GM23248 (cell line): ENCODE results near the gene ZNF165. TPM values are rescaled to one million over a fixed set of nuclear protein-coding genes. Genes with fewer than 3 reads are reported as not detected.
A peak's percentile ranks its signal among the peaks of the same experiment; 100 is the strongest.

ENCODE experiments used
- DNase-seq: peaks from one replicate; pipeline ENCODE4 v3.0.0-alpha.2; 2015
- H2AFZ ChIP-seq: fragments of 200-600 bp; sonication (generic); 2 replicates; pipeline ENCODE4 v1.6.1; 2016; ENCODE audit warnings: antibody characterized with exemption
- H3F3A ChIP-seq: fragments of 200-600 bp; sonication (generic); 2 replicates; pipeline ENCODE4 v1.6.1; 2016; ENCODE audit warnings: mild to moderate bottlenecking, antibody characterized with exemption, mixed run types; ENCODE audit not compliant: insufficient read depth
- H3K27ac ChIP-seq: fragments of 200-600 bp; sonication (generic); 2 replicates; pipeline ENCODE4 v1.5.1; 2016; ENCODE audit warnings: mild to moderate bottlenecking
- H3K27me3 ChIP-seq: fragments of 200-600 bp; sonication (generic); replicated peaks from 2 replicates; pipeline ENCODE4 v1.6.1; 2016; ENCODE audit warnings: mild to moderate bottlenecking; ENCODE audit not compliant: insufficient read depth
- H3K36me3 ChIP-seq: fragments of 200-600 bp; sonication (generic); 2 replicates; pipeline ENCODE4 v1.6.1; 2016; ENCODE audit warnings: low read depth, mild to moderate bottlenecking
- H3K4me1 ChIP-seq: fragments of 200-600 bp; sonication (generic); 2 replicates; pipeline ENCODE4 v1.6.1; 2016; ENCODE audit warnings: mild to moderate bottlenecking; ENCODE audit not compliant: insufficient read depth
- H3K4me2 ChIP-seq: fragments of 200-600 bp; sonication (generic); one replicate; pipeline ENCODE4 v1.6.1; 2016; ENCODE audit warnings: mild to moderate bottlenecking; ENCODE audit not compliant: unreplicated experiment
- H3K4me3 ChIP-seq: fragments of 200-600 bp; sonication (generic); 2 replicates; pipeline ENCODE4 v1.5.1; 2016; ENCODE audit warnings: mild to moderate bottlenecking
- H3K79me2 ChIP-seq: fragments of 200-600 bp; sonication (generic); 2 replicates; pipeline ENCODE4 v1.6.1; 2016; ENCODE audit warnings: mild to moderate bottlenecking; ENCODE audit not compliant: insufficient read depth
- H3K9ac ChIP-seq: fragments of 200-600 bp; sonication (generic); 2 replicates; pipeline ENCODE4 v1.6.1; 2016; ENCODE audit warnings: mild to moderate bottlenecking
- H3K9me2 ChIP-seq: fragments of 200-600 bp; sonication (generic); 2 replicates; pipeline ENCODE4 v1.6.1; 2016; ENCODE audit warnings: mixed run types, mild to moderate bottlenecking, moderate library complexity; ENCODE audit not compliant: insufficient read depth
- H3K9me3 ChIP-seq: fragments of 200-600 bp; sonication (generic); one replicate; pipeline ENCODE4 v1.6.1; 2017; ENCODE audit warnings: low read depth
- H4K20me1 ChIP-seq: fragments of 200-600 bp; sonication (generic); 2 replicates; pipeline ENCODE4 v1.6.0; 2016; ENCODE audit not compliant: insufficient read depth
- EZH2 ChIP-seq: fragments of 200-600 bp; sonication (generic); IDR thresholded peaks from 2 replicates; pipeline ENCODE4 v1.6.1; 2018; ENCODE audit warnings: antibody characterized with exemption, mild to moderate bottlenecking; ENCODE audit not compliant: insufficient read depth, poor library complexity, severe bottlenecking
- EZH2phosphoT487 ChIP-seq: fragments of 200-600 bp; sonication (generic); IDR thresholded peaks from 2 replicates; pipeline ENCODE4 v1.6.1; 2018; ENCODE audit warnings: antibody characterized with exemption, moderate library complexity, mild to moderate bottlenecking, low read depth; ENCODE audit not compliant: insufficient read depth
- WGBS, 2 experiments: methylation state at CpG; one replicate each; pipeline ENCODE4 v1.1.6; 2015 to 2017; ENCODE audit warnings: low lambda C conversion rate in 2 of 2, low coverage in 1 of 2; ENCODE audit errors: missing lambda C conversion rate in 2 of 2; 5-methylcytosine and 5-hydroxymethylcytosine counted together
- in situ Hi-C: fragments of 300-500 bp; cut with MboI; formaldehyde crosslinking; loops from 2 replicates; pipeline ENCODE4 v1.15.0; 2020
- polyA plus RNA-seq: library from polyadenylated mRNA; unstranded; fragments of >200 nt; fragmentation: Nextera tagmentation; extraction: Ambion mirVana; gene quantifications from 2 replicates; pipeline ENCODE4 v1.2.1, GENCODE V29; 2016
- total RNA-seq: library from RNA; depleted of rRNA; stranded (reverse); fragments of >200 nt; shearing (Covaris generic); gene quantifications from 2 replicates; pipeline ENCODE4 v1.2.3, GENCODE V29; 2014

ZNF165 gene
- total and polyA plus RNA-seq, 2 experiments from 2014 or later = 0.41 to 0.86 TPM

DNA sequence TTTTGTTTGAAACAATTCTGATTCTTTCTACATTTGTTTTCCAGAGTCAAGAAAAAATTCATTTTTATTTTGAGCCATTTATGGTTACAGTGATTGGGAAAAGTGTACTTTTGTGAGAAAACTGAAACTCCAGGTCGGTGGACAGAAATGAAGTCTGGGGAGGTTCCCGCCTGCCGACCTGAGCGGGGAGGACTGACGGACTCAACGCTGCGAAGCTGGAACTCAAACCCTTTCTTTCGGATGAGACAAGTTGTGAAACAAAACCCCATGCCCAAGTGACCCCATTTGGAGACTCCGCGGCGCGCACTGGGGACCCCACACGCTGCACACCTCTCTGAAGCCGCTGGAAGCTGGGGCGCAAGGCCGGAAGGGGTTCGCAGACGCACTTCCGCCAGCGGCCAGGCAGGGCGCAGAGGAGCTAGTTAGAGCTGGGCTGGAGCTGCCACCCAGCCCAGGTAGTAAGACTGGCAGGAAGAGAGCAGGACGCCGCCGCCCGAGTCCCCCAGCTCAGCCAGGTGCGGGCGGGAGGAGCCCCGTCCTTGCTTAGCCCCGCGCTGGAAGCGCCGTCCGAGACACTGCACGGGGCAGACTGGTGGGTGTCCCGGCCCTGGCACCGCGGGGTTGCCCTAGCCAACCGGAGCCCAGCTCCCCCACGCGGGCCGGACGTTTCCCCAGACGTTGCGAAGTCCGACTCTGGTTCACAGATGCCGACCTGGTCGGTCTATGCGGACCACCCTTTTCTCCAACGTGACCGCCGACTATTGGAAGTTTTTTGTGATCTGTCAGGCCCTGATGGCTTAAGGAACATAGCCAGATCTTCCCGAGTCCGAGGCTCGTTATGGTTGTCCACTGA is 24.2 kb downstream of the ZNF165 start:
- peak; percentile 90 for DNase-seq
- TF ChIP-seq EZH2 (no peak), EZH2phosphoT487 (no peak)
- H3F3A ChIP-seq = peaks cover 18% of the 10 kb centered on the region
- H3K4me1 ChIP-seq = no peaks in the 10 kb centered on the region
- no peaks in the 10 kb centered on the region for H4K20me1 ChIP-seq
- no peaks in the 10 kb centered on the region for H3K9me2 ChIP-seq
- H3K79me2 ChIP-seq = no peaks in the 10 kb centered on the region
- peak overlapping the region; percentile 79 for H3K4me2 ChIP-seq
- peak overlapping the region; percentile 74 for H3K9ac ChIP-seq
- H3K27me3 ChIP-seq = no peaks in the 10 kb centered on the region
- H3K9me3 ChIP-seq = no peaks in the 10 kb centered on the region
- no peaks in the 10 kb centered on the region for H3K36me3 ChIP-seq
- peak overlapping the region; percentile 99 for H2AFZ ChIP-seq
- H3K27ac ChIP-seq = peak overlapping the region; percentile 41
- in situ Hi-C loops = no loop called here
- 1 to 2% methylated on average over 50 to 54 of the region's 54 CpGs for WGBS, 2 experiments
- peak overlapping the region; percentile 79 for H3K4me3 ChIP-seq

DNA sequence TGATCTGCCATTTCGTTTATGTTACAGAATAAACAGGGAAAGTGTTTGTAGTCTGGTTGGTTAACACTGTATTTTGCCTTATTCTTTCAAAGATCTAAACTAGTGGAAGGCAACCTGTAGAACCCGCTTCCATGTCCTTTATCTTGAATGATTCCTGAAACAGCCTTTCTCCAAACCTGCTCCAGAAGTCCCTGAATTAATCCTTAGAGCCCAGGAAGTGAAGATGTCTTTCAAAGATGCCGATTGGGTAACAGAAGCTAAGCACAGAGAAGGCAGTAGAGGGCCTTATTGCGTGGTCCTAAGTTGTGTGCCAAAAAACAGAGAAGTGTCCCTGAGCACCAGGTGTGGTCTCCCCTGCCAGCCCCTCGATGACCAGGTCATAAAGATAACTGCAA is 24.9 kb downstream of the ZNF165 start:
- no peaks in the 10 kb centered on the region for H3K36me3 ChIP-seq
- peak overlapping the region; percentile 41 for H3K27ac ChIP-seq
- no peaks in the 10 kb centered on the region for H3K79me2 ChIP-seq
- H3K9me2 ChIP-seq = no peaks in the 10 kb centered on the region
- no peaks in the 10 kb centered on the region for H3K27me3 ChIP-seq
- H3K9me3 ChIP-seq = no peaks in the 10 kb centered on the region
- TF ChIP-seq EZH2 (no peak), EZH2phosphoT487 (no peak)
- in situ Hi-C loops = no loop called here
- H4K20me1 ChIP-seq = no peaks in the 10 kb centered on the region
- peak overlapping the region; percentile 79 for H3K4me3 ChIP-seq
- peak overlapping the region; percentile 79 for H3K4me2 ChIP-seq
- H3K9ac ChIP-seq = peak overlapping the region; percentile 74
- peak; percentile 53 for DNase-seq
- no peaks in the 10 kb centered on the region for H3K4me1 ChIP-seq
- 22 to 24% methylated on average over 5 of the region's 5 CpGs for WGBS, 2 experiments
- peak overlapping the region; percentile 99 for H2AFZ ChIP-seq
- peaks cover 18% of the 10 kb centered on the region for H3F3A ChIP-seq

DNA sequence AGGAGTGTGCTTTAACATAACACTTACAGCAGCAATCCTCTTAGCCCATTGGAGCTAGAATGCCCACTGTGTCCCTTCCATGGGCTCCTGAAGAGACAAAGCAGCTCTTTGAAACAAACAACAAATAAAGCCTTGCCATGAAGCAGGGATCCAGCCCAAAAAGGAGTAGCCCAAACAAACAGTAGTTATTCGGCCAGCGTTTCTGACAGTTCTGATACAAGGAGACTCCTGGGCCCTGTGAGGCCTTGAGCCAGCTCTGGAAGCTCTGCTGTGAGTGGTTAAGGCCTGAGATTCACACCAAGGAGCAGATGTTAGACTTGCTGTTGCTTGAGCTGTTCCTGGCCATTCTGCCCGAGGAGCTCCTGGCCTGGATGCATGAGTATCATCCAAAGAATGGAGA is 27.1 kb downstream of the ZNF165 start:
- no peaks in the 10 kb centered on the region for H3K79me2 ChIP-seq
- no peaks in the 10 kb centered on the region for H4K20me1 ChIP-seq
- H3K27ac ChIP-seq = no peak overlapping the region
- TF ChIP-seq EZH2 = no peak
- no peak for TF ChIP-seq EZH2phosphoT487
- H3F3A ChIP-seq = peaks cover 18% of the 10 kb centered on the region
- no peaks in the 10 kb centered on the region for H3K4me1 ChIP-seq
- H3K4me3 ChIP-seq = no peak overlapping the region
- no peak for DNase-seq
- H3K27me3 ChIP-seq = no peaks in the 10 kb centered on the region
- no peak overlapping the region for H3K9ac ChIP-seq
- 38 to 44% methylated on average over 3 of the region's 3 CpGs for WGBS, 2 experiments
- H3K9me2 ChIP-seq = no peaks in the 10 kb centered on the region
- H3K36me3 ChIP-seq = no peaks in the 10 kb centered on the region
- no peaks in the 10 kb centered on the region for H3K9me3 ChIP-seq
- in situ Hi-C loops = no loop called here
- no peak overlapping the region for H2AFZ ChIP-seq
- no peak overlapping the region for H3K4me2 ChIP-seq

DNA sequence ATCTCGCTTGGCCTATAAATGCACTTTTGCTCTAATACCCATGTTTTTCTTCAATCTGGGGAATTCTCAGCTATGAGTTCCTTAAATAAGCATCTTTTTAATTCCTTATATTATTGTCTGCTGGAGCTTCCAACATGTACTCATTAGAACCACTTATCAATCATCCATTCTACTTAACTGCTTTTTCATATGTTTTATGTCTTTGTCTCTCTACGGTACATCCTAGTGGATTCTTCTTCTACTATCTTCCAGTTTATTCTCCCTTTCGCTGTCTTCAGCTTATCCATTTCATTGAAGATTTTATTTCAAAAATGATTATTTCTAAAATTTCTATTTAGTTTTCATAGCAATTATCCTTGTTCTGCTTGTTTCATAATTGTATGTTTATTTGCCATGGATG is 31.6 kb downstream of the ZNF165 start:
- no peak overlapping the region for H2AFZ ChIP-seq
- no peaks in the 10 kb centered on the region for H3K27me3 ChIP-seq
- no peaks in the 10 kb centered on the region for H4K20me1 ChIP-seq
- no peak overlapping the region for H3K9ac ChIP-seq
- no peaks in the 10 kb centered on the region for H3F3A ChIP-seq
- H3K4me2 ChIP-seq = no peak overlapping the region
- H3K9me3 ChIP-seq = no peaks in the 10 kb centered on the region
- no peaks in the 10 kb centered on the region for H3K79me2 ChIP-seq
- peaks cover 14% of the 10 kb centered on the region for H3K36me3 ChIP-seq
- H3K4me1 ChIP-seq = no peaks in the 10 kb centered on the region
- no peak for DNase-seq
- H3K4me3 ChIP-seq = no peak overlapping the region
- WGBS, 2 experiments = 96 to 97% methylated on average over 3 of the region's 3 CpGs
- no peak for TF ChIP-seq EZH2
- TF ChIP-seq EZH2phosphoT487 = no peak
- no peaks in the 10 kb centered on the region for H3K9me2 ChIP-seq
- in situ Hi-C loops = no loop called here
- no peak overlapping the region for H3K27ac ChIP-seq
